Neural progenitor cell (in vitro differentiated cells): ENCODE measurements around the gene CRTC3. TPM values are rescaled to one million over a fixed set of nuclear protein-coding genes. Genes with fewer than 3 reads are reported as not detected.

Experiments
- DNase-seq: peaks from one replicate; pipeline ENCODE4 v3.0.0-alpha.2; 2016; ENCODE audit warnings: low spot score
- H2AFZ ChIP-seq: fragments of 200-600 bp; sonication (generic); replicated peaks from 2 replicates; pipeline ENCODE4 v1.6.1; 2016; ENCODE audit warnings: antibody characterized with exemption
- H3F3A ChIP-seq: fragments of 200-600 bp; sonication (generic); 2 replicates; pipeline ENCODE4 v1.6.1; 2016; ENCODE audit warnings: antibody characterized with exemption, low read depth
- H3K27ac ChIP-seq: fragments of 200-600 bp; sonication (generic); 2 replicates; pipeline ENCODE4 v1.5.1; 2016; ENCODE audit warnings: mild to moderate bottlenecking
- H3K27me3 ChIP-seq: fragments of 200-600 bp; sonication (generic); 2 replicates; pipeline ENCODE4 v1.6.1; 2016; ENCODE audit warnings: mild to moderate bottlenecking, moderate library complexity
- H3K36me3 ChIP-seq: fragments of 200-600 bp; sonication (generic); 2 replicates; pipeline ENCODE4 v1.5.1; 2016
- H3K4me1 ChIP-seq: fragments of 200-600 bp; sonication (generic); 2 replicates; pipeline ENCODE4 v1.6.1; 2016; ENCODE audit warnings: mixed run types
- H3K4me2 ChIP-seq: fragments of 200-600 bp; sonication (generic); 2 replicates; pipeline ENCODE4 v1.6.1; 2016
- H3K4me3 ChIP-seq: fragments of 200-600 bp; sonication (generic); 2 replicates; pipeline ENCODE4 v1.5.1; 2016
- H3K79me2 ChIP-seq: fragments of 200-600 bp; sonication (generic); 2 replicates; pipeline ENCODE4 v1.6.1; 2016; ENCODE audit warnings: low read depth
- H3K9ac ChIP-seq: fragments of 200-600 bp; sonication (generic); 2 replicates; pipeline ENCODE4 v1.6.1; 2016
- H3K9me3 ChIP-seq: fragments of 200-600 bp; sonication (generic); 2 replicates; pipeline ENCODE4 v1.5.1; 2016; ENCODE audit warnings: low read depth
- H4K20me1 ChIP-seq: fragments of 200-600 bp; sonication (generic); 2 replicates; pipeline ENCODE4 v1.6.1; 2016; ENCODE audit warnings: low read depth
- H3K27ac Mint-ChIP-seq: 3 replicates; pipeline ENCODE4 v1.8.0; 2021; ENCODE audit warnings: mixed read lengths
- H3K27me3 Mint-ChIP-seq: 2 replicates; pipeline ENCODE4 v1.8.0; 2022; ENCODE audit warnings: low read depth, mild to moderate bottlenecking, inconsistent platforms, moderate library complexity, mixed read lengths; ENCODE audit not compliant: insufficient read depth
- H3K36me3 Mint-ChIP-seq: 3 replicates; pipeline ENCODE4 v1.8.0; 2021; ENCODE audit warnings: mixed read lengths
- H3K4me1 Mint-ChIP-seq: 3 replicates; pipeline ENCODE4 v1.8.0; 2021; ENCODE audit warnings: mixed read lengths
- H3K4me3 Mint-ChIP-seq: 3 replicates; pipeline ENCODE4 v1.8.0; 2021; ENCODE audit warnings: mild to moderate bottlenecking, moderate library complexity, mixed read lengths
- H3K9me3 Mint-ChIP-seq: 3 replicates; pipeline ENCODE4 v1.8.0; 2020; ENCODE audit warnings: mixed read lengths
- CTCF ChIP-seq: fragments of 200-600 bp; sonication (generic); IDR thresholded peaks from 2 replicates; pipeline ENCODE4 v1.5.1; 2017; ENCODE audit warnings: antibody characterized with exemption, mild to moderate bottlenecking
- EZH2 ChIP-seq: fragments of 200-600 bp; sonication (generic); IDR thresholded peaks from 2 replicates; pipeline ENCODE4 v1.6.1; 2017; ENCODE audit warnings: antibody characterized with exemption, mild to moderate bottlenecking, moderate library complexity
- EZH2phosphoT487 ChIP-seq: fragments of 200-600 bp; sonication (generic); IDR thresholded peaks from 2 replicates; pipeline ENCODE4 v1.6.1; 2017; ENCODE audit warnings: antibody characterized with exemption
- total RNA-seq: library from RNA; depleted of rRNA; stranded (reverse); fragments of >200 nt; gene quantifications from 2 replicates; pipeline ENCODE4 v1.2.3, GENCODE V29; 2015; ENCODE audit warnings: low replicate concordance

The CRTC3 gene
- total RNA-seq, 1 donor from 2014 or later: 4.9 TPM

GRCh38 chr15:90572893-90573292 is 43.2 kb downstream of the CRTC3 start:
- Histone ChIP-seq H3K27ac (no peak overlapping the region), H3K9me3 (no peaks in the 10 kb centered on the region), H3K4me3 (no peak overlapping the region), H4K20me1 (no peaks in the 10 kb centered on the region), H3K27me3 (no peaks in the 10 kb centered on the region), H3F3A (no peaks in the 10 kb centered on the region), H3K9ac (no peak overlapping the region), H3K79me2 (no peaks in the 10 kb centered on the region), H3K4me1 (no peaks in the 10 kb centered on the region), H2AFZ (no peak overlapping the region), H3K4me2 (no peak overlapping the region), H3K36me3 (no peaks in the 10 kb centered on the region)
- H3K27me3 Mint-ChIP-seq: peaks cover 5% of the 10 kb centered on the region
- H3K36me3 Mint-ChIP-seq: peaks cover 3% of the 10 kb centered on the region
- H3K27ac Mint-ChIP-seq: no peak overlapping the region
- no peaks in the 10 kb centered on the region for H3K4me1 Mint-ChIP-seq
- no peak for TF ChIP-seq EZH2
- TF ChIP-seq EZH2phosphoT487: no peak
- no peak for TF ChIP-seq CTCF
- H3K4me3 Mint-ChIP-seq: no peak overlapping the region
- H3K9me3 Mint-ChIP-seq: no peaks in the 10 kb centered on the region
- no peak for DNase-seq

GRCh38 chr15:90576711-90577389 is 47.1 kb downstream of the CRTC3 start:
- H3K27ac ChIP-seq: no peak overlapping the region
- H2AFZ ChIP-seq: no peak overlapping the region
- no peaks in the 10 kb centered on the region for H3K36me3 ChIP-seq
- TF ChIP-seq EZH2: no peak
- no peak for TF ChIP-seq EZH2phosphoT487
- TF ChIP-seq CTCF: no peak
- Mint-ChIP-seq H3K4me1 (peaks cover 5% of the 10 kb centered on the region), H3K36me3 (peaks cover 1% of the 10 kb centered on the region), H3K27ac (no peak overlapping the region), H3K9me3 (no peaks in the 10 kb centered on the region), H3K27me3 (no peaks in the 10 kb centered on the region), H3K4me3 (no peak overlapping the region)
- H4K20me1 ChIP-seq: no peaks in the 10 kb centered on the region
- H3K79me2 ChIP-seq: no peaks in the 10 kb centered on the region
- H3K4me2 ChIP-seq: no peak overlapping the region
- H3K4me3 ChIP-seq: no peak overlapping the region
- H3K9me3 ChIP-seq: no peaks in the 10 kb centered on the region
- H3F3A ChIP-seq: peaks cover under 1% of the 10 kb centered on the region
- no peak for DNase-seq
- no peak overlapping the region for H3K9ac ChIP-seq
- no peaks in the 10 kb centered on the region for H3K4me1 ChIP-seq
- no peaks in the 10 kb centered on the region for H3K27me3 ChIP-seq

GRCh38 chr15:90579213-90579612 is 49.5 kb downstream of the CRTC3 start:
- H3K9me3 ChIP-seq: no peaks in the 10 kb centered on the region
- no peaks in the 10 kb centered on the region for H3K36me3 ChIP-seq
- DNase-seq: no peak
- no peak overlapping the region for H3K27ac Mint-ChIP-seq
- no peaks in the 10 kb centered on the region for H4K20me1 ChIP-seq
- no peak overlapping the region for H3K27ac ChIP-seq
- H3K79me2 ChIP-seq: no peaks in the 10 kb centered on the region
- no peaks in the 10 kb centered on the region for H3K27me3 ChIP-seq
- H3K36me3 Mint-ChIP-seq: peaks cover 1% of the 10 kb centered on the region
- no peak overlapping the region for H3K4me3 Mint-ChIP-seq
- H3F3A ChIP-seq: peaks cover 16% of the 10 kb centered on the region
- H3K9me3 Mint-ChIP-seq: no peaks in the 10 kb centered on the region
- H3K4me1 Mint-ChIP-seq: peaks cover 24% of the 10 kb centered on the region
- H3K9ac ChIP-seq: no peak overlapping the region
- no peaks in the 10 kb centered on the region for H3K27me3 Mint-ChIP-seq
- H3K4me3 ChIP-seq: no peak overlapping the region
- no peak for TF ChIP-seq EZH2
- no peak for TF ChIP-seq CTCF
- no peak for TF ChIP-seq EZH2phosphoT487
- no peak overlapping the region for H3K4me2 ChIP-seq
- H3K4me1 ChIP-seq: peaks cover 12% of the 10 kb centered on the region
- no peak overlapping the region for H2AFZ ChIP-seq
